SK-N-SH (cell line): Measurements from ENCODE around the gene AUH. TPM values are rescaled to one million over a fixed set of nuclear protein-coding genes. Genes with fewer than 3 reads are reported as not detected.

ENCODE experiments used
- CTCF ChIA-PET: fragments of 300-600, 350-600 bp; formaldehyde crosslinking; extraction: SDS; loops from one replicate; lab custom pipeline; 2021; lab: Yijun Ruan, JAX
- POLR2A ChIA-PET: fragments of 350-600 bp; sonication (Branson Sonifier 250); formaldehyde crosslinking; extraction: SDS; loops from one replicate; lab custom pipeline; 2020; ENCODE audit warnings: antibody characterized with exemption, inconsistent platforms; lab: Yijun Ruan, JAX
- DNase-seq: peaks from one replicate; pipeline ENCODE4 v3.0.0; 2012
- H2AFZ ChIP-seq: fragments of 200-600 bp; sonication (generic); 2 replicates; pipeline ENCODE4 v1.8.1; 2016; ENCODE audit warnings: antibody characterized with exemption, mild to moderate bottlenecking, low read depth
- H3F3A ChIP-seq: fragments of 200-600 bp; sonication (generic); replicated peaks from 2 replicates; pipeline ENCODE3; 2016; ENCODE audit warnings: antibody characterized with exemption, mild to moderate bottlenecking; ENCODE audit not compliant: insufficient read depth
- H3K27ac ChIP-seq, 2 experiments: fragments of 200-500 bp in 1 of 2; fragments of 200-600 bp in 1 of 2; sonication (Bioruptor generic) in 1 of 2; sonication (generic), shearing (Covaris generic) in 1 of 2; 2 replicates each; pipeline versions ENCODE4 v1.5.1 to v1.6.1; 2014 to 2016; ENCODE audit warnings: low read depth in 2 of 2, inconsistent platforms in 1 of 2, low read length in 1 of 2, mild to moderate bottlenecking in 1 of 2, mixed read lengths in 1 of 2
- H3K27me3 ChIP-seq: fragments of 200-600 bp; sonication (generic), shearing (Covaris generic); 2 replicates; pipeline ENCODE4 v1.6.1; 2016; ENCODE audit warnings: mixed run types; ENCODE audit not compliant: insufficient read depth
- H3K36me3 ChIP-seq, 2 experiments: fragments of 200-500 bp in 1 of 2; fragments of 200-600 bp in 1 of 2; sonication (Bioruptor generic) in 1 of 2; sonication (generic) in 1 of 2; replicated peaks in 1 of 2; 2 replicates each; pipeline versions ENCODE3 to v1.5.1; 2014 to 2016; ENCODE audit warnings: low read length in 1 of 2, mild to moderate bottlenecking in 1 of 2; ENCODE audit not compliant: insufficient read depth in 2 of 2, control insufficient read depth in 1 of 2
- H3K4me1 ChIP-seq, 2 experiments: fragments of 200-500 bp in 1 of 2; fragments of 200-600 bp in 1 of 2; sonication (Bioruptor generic) in 1 of 2; sonication (generic), shearing (Covaris generic) in 1 of 2; 2 replicates each; pipeline versions ENCODE4 v1.5.1 to v1.6.1; 2014 to 2016; ENCODE audit warnings: low read depth in 1 of 2, low read length in 1 of 2, mixed run types in 1 of 2; ENCODE audit not compliant: insufficient read depth in 2 of 2, control insufficient read depth in 1 of 2
- H3K4me2 ChIP-seq: fragments of 200-600 bp; sonication (generic), shearing (Covaris generic); 2 replicates; pipeline ENCODE4 v1.6.1; 2017; ENCODE audit warnings: mixed run types
- H3K4me3 ChIP-seq, 2 experiments: fragments of 200-500 bp in 1 of 2; fragments of 200-600 bp in 1 of 2; sonication (Bioruptor generic) in 1 of 2; sonication (generic), shearing (Covaris generic) in 1 of 2; 2 replicates each; pipeline versions ENCODE4 v1.5.1 to v1.8.1; 2014 to 2016; ENCODE audit warnings: low read depth in 2 of 2, inconsistent platforms in 1 of 2, low read length in 1 of 2, mild to moderate bottlenecking in 1 of 2, mixed read lengths in 1 of 2, moderate library complexity in 1 of 2
- H3K79me2 ChIP-seq: fragments of 200-600 bp; sonication (generic); 2 replicates; pipeline ENCODE4 v1.8.1; 2017; ENCODE audit warnings: mild to moderate bottlenecking; ENCODE audit not compliant: insufficient read depth
- H3K9ac ChIP-seq: fragments of 200-600 bp; sonication (generic); 2 replicates; pipeline ENCODE4 v1.6.1; 2017; ENCODE audit warnings: mixed run types
- H3K9me2 ChIP-seq: fragments of 200-600 bp; sonication (generic); 2 replicates; pipeline ENCODE4 v1.6.1; 2017; ENCODE audit warnings: mixed run types
- H3K9me3 ChIP-seq: fragments of 200-600 bp; sonication (generic); 2 replicates; pipeline ENCODE4 v1.6.1; 2017; ENCODE audit warnings: mixed run types, mild to moderate bottlenecking, moderate library complexity
- H4K20me1 ChIP-seq: fragments of 200-600 bp; sonication (generic); 2 replicates; pipeline ENCODE4 v1.6.1; 2017; ENCODE audit warnings: mild to moderate bottlenecking, mixed run types; ENCODE audit not compliant: insufficient read depth
- CHD2 ChIP-seq: fragments of 150-350 bp; IDR thresholded peaks from 2 replicates; pipeline ENCODE4 v1.6.1; 2018; ENCODE audit warnings: low read length; ENCODE audit not compliant: partially characterized antibody
- CTCF ChIP-seq: fragments of 200-600 bp; sonication (generic); IDR thresholded peaks from 2 replicates; pipeline ENCODE4 v1.6.1; 2017; ENCODE audit warnings: antibody characterized with exemption, mild to moderate bottlenecking, moderate library complexity
- ELF1 ChIP-seq: IDR thresholded peaks from 2 replicates; pipeline ENCODE4 v1.4.0; 2012
- EP300 ChIP-seq, 2 experiments: IDR thresholded peaks; 2 replicates each; pipeline versions ENCODE4 v1.4.0 to v1.6.1; 2012; ENCODE audit warnings: borderline replicate concordance in 1 of 2, low read depth in 1 of 2, low read length in 1 of 2
- FOSL2 ChIP-seq: IDR thresholded peaks from 2 replicates; pipeline ENCODE4 v1.4.0; 2012; ENCODE audit warnings: low read depth, mild to moderate bottlenecking, moderate library complexity, borderline replicate concordance
- FOXJ3 ChIP-seq: sonication (generic); formaldehyde crosslinking; IDR thresholded peaks from 2 replicates; pipeline ENCODE4 v1.5.1; 2020; ENCODE audit warnings: mild to moderate bottlenecking, missing genetic modification reagents
- FOXM1 ChIP-seq: IDR thresholded peaks from 2 replicates; pipeline ENCODE4 v1.4.0; 2012; ENCODE audit warnings: low read depth, mild to moderate bottlenecking
- GATA2 ChIP-seq: sonication (generic); formaldehyde crosslinking; IDR thresholded peaks from 2 replicates; pipeline ENCODE4 v1.5.0; 2020; ENCODE audit warnings: mild to moderate bottlenecking, missing genetic modification reagents
- IRF3 ChIP-seq: fragments of 150-350 bp; IDR thresholded peaks from 2 replicates; pipeline ENCODE4 v1.6.1; 2016; ENCODE audit warnings: mild to moderate bottlenecking, low read depth, low read length
- JUND ChIP-seq: IDR thresholded peaks from 2 replicates; pipeline ENCODE4 v1.4.0; 2012
- MEF2A ChIP-seq: IDR thresholded peaks from 2 replicates; pipeline ENCODE4 v1.4.0; 2012; ENCODE audit warnings: low read depth, borderline replicate concordance
- MXI1 ChIP-seq: IDR thresholded peaks from 2 replicates; pipeline ENCODE4 v1.6.1; 2012; ENCODE audit warnings: mild to moderate bottlenecking, low read depth, low read length, improper control_type of control experiment
- POLR2AphosphoS5 ChIP-seq: IDR thresholded peaks from 2 replicates; pipeline ENCODE4 v1.6.1; 2012; ENCODE audit warnings: low read depth, low read length
- RAD21 ChIP-seq: IDR thresholded peaks from 2 replicates; pipeline ENCODE4 v1.6.1; 2012; ENCODE audit warnings: mild to moderate bottlenecking, low read length
- RCOR1 ChIP-seq: fragments of 150-350 bp; IDR thresholded peaks from 2 replicates; pipeline ENCODE4 v1.6.1; 2017; ENCODE audit warnings: antibody characterized with exemption, low read length
- SMC3 ChIP-seq: IDR thresholded peaks from 2 replicates; pipeline ENCODE4 v1.6.1; 2012; ENCODE audit warnings: low read depth, low read length, improper control_type of control experiment
- TCF12 ChIP-seq: IDR thresholded peaks from 2 replicates; pipeline ENCODE4 v1.4.0; 2012
- YY1 ChIP-seq: IDR thresholded peaks from 2 replicates; pipeline ENCODE4 v1.4.0; 2012; ENCODE audit warnings: low read depth, mild to moderate bottlenecking
- WGBS: methylation state at CpG from one replicate; pipeline ENCODE4 v1.1.6; 2017; ENCODE audit warnings: low lambda C conversion rate; 5-methylcytosine and 5-hydroxymethylcytosine counted together
- polyA plus RNA-seq, 3 experiments: library from polyadenylated mRNA; depleted of rRNA; stranded (reverse); fragments of >200 nt; gene quantifications; 2 replicates each; pipeline ENCODE4 v1.2.3, GENCODE V29; 2012
- TF ChIP-seq, protein P1 (sequence below): IDR thresholded peaks from 2 replicates; pipeline ENCODE4; 2012
- TF ChIP-seq, protein P2 (sequence below): IDR thresholded peaks from 2 replicates; pipeline ENCODE4 v1.4.0; 2012; ENCODE audit warnings: low read depth, borderline replicate concordance

AUH gene
- polyA plus RNA-seq, 1 of the 3 experiments (the other 2 are of a cell fraction): 7.6 TPM

GRCh38 chr9:91248707-91249106 is 113.0 kb downstream of the AUH start (continued):
- TF ChIP-seq, protein P1, sequence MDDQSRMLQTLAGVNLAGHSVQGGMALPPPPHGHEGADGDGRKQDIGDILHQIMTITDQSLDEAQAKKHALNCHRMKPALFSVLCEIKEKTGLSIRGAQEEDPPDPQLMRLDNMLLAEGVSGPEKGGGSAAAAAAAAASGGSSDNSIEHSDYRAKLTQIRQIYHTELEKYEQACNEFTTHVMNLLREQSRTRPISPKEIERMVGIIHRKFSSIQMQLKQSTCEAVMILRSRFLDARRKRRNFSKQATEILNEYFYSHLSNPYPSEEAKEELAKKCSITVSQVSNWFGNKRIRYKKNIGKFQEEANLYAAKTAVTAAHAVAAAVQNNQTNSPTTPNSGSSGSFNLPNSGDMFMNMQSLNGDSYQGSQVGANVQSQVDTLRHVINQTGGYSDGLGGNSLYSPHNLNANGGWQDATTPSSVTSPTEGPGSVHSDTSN: no peak
- TF ChIP-seq POLR2AphosphoS5 (no peak), RAD21 (no peak)

- no peak overlapping the region for H3K9ac ChIP-seq
- DNase-seq: no peak
- H3K4me2 ChIP-seq: no peak overlapping the region
- H2AFZ ChIP-seq: no peak overlapping the region
- H3K27ac ChIP-seq: no peak overlapping the region
- H3K79me2 ChIP-seq: no peaks in the 10 kb centered on the region
- 100% methylated on average over 2 of the region's 2 CpGs for WGBS
- H3K27me3 ChIP-seq: no peaks in the 10 kb centered on the region
- no peaks in the 10 kb centered on the region for H4K20me1 ChIP-seq
- H3K9me3 ChIP-seq: no peaks in the 10 kb centered on the region
- H3K4me3 ChIP-seq: no peak overlapping the region
- H3K36me3 ChIP-seq: no peaks in the 10 kb centered on the region
- H3K9me2 ChIP-seq: no peaks in the 10 kb centered on the region
- no peaks in the 10 kb centered on the region for H3F3A ChIP-seq
- ChIA-PET POLR2A (no interaction called here), CTCF (no interaction called here)
- H3K4me1 ChIP-seq: peaks cover 0 to 7% of the 10 kb centered on the region in 2 experiments; a peak in 1 of 4 replicates
- TF ChIP-seq ELF1 (no peak), FOXJ3 (CRISPR knock-in tag) (no peak), YY1 (no peak), CTCF (no peak), JUND (no peak), FOXM1 (no peak), EP300 (IDR thresholded peaks at IDR 0.05; ENCODE audit: borderline replicate concordance in 1 of 2, low read depth in 1 of 2, low read length in 1 of 2) (no peak), CHD2 (no peak), IRF3 (no peak), MEF2A (no peak), MXI1 (no peak), RCOR1 (no peak), FOSL2 (no peak), SMC3 (no peak), RAD21 (no peak), GATA2 (CRISPR knock-in tag) (no peak), TCF12 (no peak)
- TF ChIP-seq, protein P2, sequence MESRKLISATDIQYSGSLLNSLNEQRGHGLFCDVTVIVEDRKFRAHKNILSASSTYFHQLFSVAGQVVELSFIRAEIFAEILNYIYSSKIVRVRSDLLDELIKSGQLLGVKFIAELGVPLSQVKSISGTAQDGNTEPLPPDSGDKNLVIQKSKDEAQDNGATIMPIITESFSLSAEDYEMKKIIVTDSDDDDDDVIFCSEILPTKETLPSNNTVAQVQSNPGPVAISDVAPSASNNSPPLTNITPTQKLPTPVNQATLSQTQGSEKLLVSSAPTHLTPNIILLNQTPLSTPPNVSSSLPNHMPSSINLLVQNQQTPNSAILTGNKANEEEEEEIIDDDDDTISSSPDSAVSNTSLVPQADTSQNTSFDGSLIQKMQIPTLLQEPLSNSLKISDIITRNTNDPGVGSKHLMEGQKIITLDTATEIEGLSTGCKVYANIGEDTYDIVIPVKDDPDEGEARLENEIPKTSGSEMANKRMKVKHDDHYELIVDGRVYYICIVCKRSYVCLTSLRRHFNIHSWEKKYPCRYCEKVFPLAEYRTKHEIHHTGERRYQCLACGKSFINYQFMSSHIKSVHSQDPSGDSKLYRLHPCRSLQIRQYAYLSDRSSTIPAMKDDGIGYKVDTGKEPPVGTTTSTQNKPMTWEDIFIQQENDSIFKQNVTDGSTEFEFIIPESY: no peak
These were observed 114.4 kb downstream of the AUH start for GRCh38 chr9:91247278-91247677.
